ENCODE results near the gene RHBDD3. TPM values are rescaled to one million over a fixed set of nuclear protein-coding genes. Genes with fewer than 3 reads are reported as not detected.

The RHBDD3 gene
- total and polyA plus RNA-seq, 9 of the 15 experiments (the other 6 are each of a cell fraction or from before 2014, with no cell fraction given), result 0.32 to 35.6 (median 14.0) TPM

DNA sequence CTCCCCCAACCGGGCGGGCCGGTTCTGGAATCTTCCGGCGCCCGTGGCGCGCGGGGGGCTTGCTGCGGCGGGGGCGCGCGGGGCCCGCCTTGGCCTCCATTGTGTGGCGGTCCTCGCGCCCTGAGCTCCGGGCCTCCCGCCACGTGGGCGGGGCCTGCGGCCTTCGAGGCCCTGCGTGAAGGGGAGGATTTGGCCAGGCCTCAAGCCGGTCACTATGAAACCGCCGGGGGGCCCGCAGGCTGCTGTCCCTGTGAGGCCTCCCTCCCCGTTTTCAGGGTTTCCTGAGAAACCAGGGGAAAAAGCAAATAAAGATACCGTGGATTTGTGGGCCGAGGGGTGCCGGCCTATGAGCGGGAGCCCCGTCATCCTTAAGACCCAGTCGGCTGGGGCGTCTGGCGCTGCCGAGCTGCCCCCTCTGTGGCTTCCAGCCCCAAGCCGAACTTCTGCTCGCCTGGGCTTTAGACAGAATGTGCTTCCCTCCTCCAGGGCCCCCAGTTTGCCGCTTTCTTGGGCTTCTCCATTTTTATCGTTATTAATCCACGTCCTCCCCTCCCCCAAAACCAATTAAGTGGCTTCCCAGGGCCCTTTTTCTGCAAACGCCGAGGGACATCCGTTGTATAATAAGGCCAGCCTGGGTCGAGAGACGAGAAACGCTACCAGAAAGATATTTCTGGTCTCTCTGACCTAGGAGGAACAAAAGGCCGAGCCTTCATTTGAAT, 889 bp upstream of the RHBDD3 start (continued):
- TF ChIP-seq, protein P1, sequence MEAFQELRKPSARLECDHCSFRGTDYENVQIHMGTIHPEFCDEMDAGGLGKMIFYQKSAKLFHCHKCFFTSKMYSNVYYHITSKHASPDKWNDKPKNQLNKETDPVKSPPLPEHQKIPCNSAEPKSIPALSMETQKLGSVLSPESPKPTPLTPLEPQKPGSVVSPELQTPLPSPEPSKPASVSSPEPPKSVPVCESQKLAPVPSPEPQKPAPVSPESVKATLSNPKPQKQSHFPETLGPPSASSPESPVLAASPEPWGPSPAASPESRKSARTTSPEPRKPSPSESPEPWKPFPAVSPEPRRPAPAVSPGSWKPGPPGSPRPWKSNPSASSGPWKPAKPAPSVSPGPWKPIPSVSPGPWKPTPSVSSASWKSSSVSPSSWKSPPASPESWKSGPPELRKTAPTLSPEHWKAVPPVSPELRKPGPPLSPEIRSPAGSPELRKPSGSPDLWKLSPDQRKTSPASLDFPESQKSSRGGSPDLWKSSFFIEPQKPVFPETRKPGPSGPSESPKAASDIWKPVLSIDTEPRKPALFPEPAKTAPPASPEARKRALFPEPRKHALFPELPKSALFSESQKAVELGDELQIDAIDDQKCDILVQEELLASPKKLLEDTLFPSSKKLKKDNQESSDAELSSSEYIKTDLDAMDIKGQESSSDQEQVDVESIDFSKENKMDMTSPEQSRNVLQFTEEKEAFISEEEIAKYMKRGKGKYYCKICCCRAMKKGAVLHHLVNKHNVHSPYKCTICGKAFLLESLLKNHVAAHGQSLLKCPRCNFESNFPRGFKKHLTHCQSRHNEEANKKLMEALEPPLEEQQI (IDR thresholded peaks at IDR 0.05), result no peak
- 0 out of 2 replicates have a peak, but pooled peaks have one; percentile 34 for TF ChIP-seq NR3C1 (CRISPR knock-in tag; IDR thresholded peaks at IDR 0.05)
- no peak for TF ChIP-seq ZNF79 (CRISPR knock-in tag; IDR thresholded peaks at IDR 0.05; ENCODE audit: low read depth)
- no peak for TF ChIP-seq GABPB2 (CRISPR knock-in tag; conservative IDR thresholded peaks at IDR 0.05)
- TF ChIP-seq SMARCA5 (IDR thresholded peaks at IDR 0.05), result no peak
- TF ChIP-seq ZNF232 (CRISPR knock-in tag; IDR thresholded peaks at IDR 0.05), result 0 out of 2 replicates have a peak, but pooled peaks have one; percentile 50

GRCh38 chr22:29267462-29267857, 321 bp downstream of the RHBDD3 start:
- CTCF ChIA-PET (ENCODE audit: low intra/inter-chr PET ratio), result no interaction called here
- DNase-seq (ENCODE audit: extremely low read depth in 1 of 4, low spot score in 3 of 4) (no peak), FAIRE-seq (no peak), ATAC-seq (no peak)
- peaks cover 66% of the 10 kb centered on the region for H3K36me3 ChIP-seq (ENCODE audit: control insufficient read depth, insufficient read depth, low read length)
- H3K27me3 ChIP-seq (ENCODE audit: control insufficient read depth in 2 of 2, insufficient read depth in 2 of 2, low read length in 2 of 2), result no peaks in the 10 kb centered on the region
- H3K4me3 ChIP-seq, result peak overlapping the region; percentile 91
- H3K9me3 ChIP-seq (replicated peaks; ENCODE audit: control insufficient read depth, insufficient read depth, low read depth, low read length), result no peaks in the 10 kb centered on the region
- H3K4me2 ChIP-seq (ENCODE audit: insufficient read depth, low read length), result peak overlapping the region; percentile 96
- H3K9ac ChIP-seq (ENCODE audit: insufficient read depth in 1 of 2, low read depth in 2 of 2, low read length in 2 of 2), result peak overlapping the region; percentile 100
- peaks cover 24 to 31% of the 10 kb centered on the region in 2 experiments; a peak in 4 of 5 replicates for H3K4me1 ChIP-seq (replicated peaks in 1 of 2; ENCODE audit: control insufficient read depth in 2 of 2, insufficient read depth in 2 of 2, low read length in 2 of 2)
- TSS peak; percentile 67 for BruUV-seq (replicated peaks)
- peak overlapping the region; percentile 100 for H2AFZ ChIP-seq (ENCODE audit: low read depth, low read length)
- POLR2A ChIA-PET, result interaction anchor here (0.6 to 2.9 kb wide), 10 partner anchors 9 to 1917 kb away, joined by 3 to 10 read pairs (median 4); partner anchors contain the start of gene XBP1
- in situ Hi-C loops (cut with MboI), result no loop called here
- peaks cover 32% of the 10 kb centered on the region for H4K20me1 ChIP-seq (replicated peaks; ENCODE audit: control insufficient read depth, insufficient read depth, low read length)
- peaks cover 3% of the 10 kb centered on the region for H3K9me1 ChIP-seq (ENCODE audit: control insufficient read depth, insufficient read depth, low read length)
- H3K79me2 ChIP-seq (ENCODE audit: control insufficient read depth, insufficient read depth, low read length), result peaks cover 69% of the 10 kb centered on the region
- WGBS (ENCODE audit: insufficient coverage, low coverage, missing lambda C conversion rate), result 0% methylated on average over 21 of the region's 32 CpGs
- intact Hi-C loops (cut with micrococcal nuclease), result loop anchor here (10.0 kb wide), 1 partner anchor 383 kb away; the partner anchor contains the start of gene ZNRF3
- peak overlapping the region; percentile 100 for H3K27ac ChIP-seq (ENCODE audit: extremely low read depth, low read depth, low read length)
- 0 out of 4 replicates have a peak, but pooled peaks of 1 of the 2 experiments have one; percentile 43 for TF ChIP-seq HDAC1 (IDR thresholded peaks at IDR 0.05)
- TF ChIP-seq TCF15 (CRISPR knock-in tag; IDR thresholded peaks at IDR 0.05), result no peak
- 0 out of 2 replicates have a peak, but pooled peaks have one; percentile 15 for TF ChIP-seq ZNF232 (CRISPR knock-in tag; IDR thresholded peaks at IDR 0.05)
- TF ChIP-seq MYC (IDR thresholded peaks at IDR 0.05; ENCODE audit: low read depth, low read length), result no peak
- TF ChIP-seq MYC (CRISPR knock-in tag; IDR thresholded peaks at IDR 0.05; ENCODE audit: borderline replicate concordance, low read depth), result 0 out of 2 replicates have a peak, but pooled peaks have one; percentile 13
- TF ChIP-seq BRD4 (IDR thresholded peaks at IDR 0.05), result peak; percentile 6; the same call in 1 of the 2 replicates
- TF ChIP-seq BACH1 (tag; IDR thresholded peaks at IDR 0.05), result no peak
- TF ChIP-seq, protein P2, sequence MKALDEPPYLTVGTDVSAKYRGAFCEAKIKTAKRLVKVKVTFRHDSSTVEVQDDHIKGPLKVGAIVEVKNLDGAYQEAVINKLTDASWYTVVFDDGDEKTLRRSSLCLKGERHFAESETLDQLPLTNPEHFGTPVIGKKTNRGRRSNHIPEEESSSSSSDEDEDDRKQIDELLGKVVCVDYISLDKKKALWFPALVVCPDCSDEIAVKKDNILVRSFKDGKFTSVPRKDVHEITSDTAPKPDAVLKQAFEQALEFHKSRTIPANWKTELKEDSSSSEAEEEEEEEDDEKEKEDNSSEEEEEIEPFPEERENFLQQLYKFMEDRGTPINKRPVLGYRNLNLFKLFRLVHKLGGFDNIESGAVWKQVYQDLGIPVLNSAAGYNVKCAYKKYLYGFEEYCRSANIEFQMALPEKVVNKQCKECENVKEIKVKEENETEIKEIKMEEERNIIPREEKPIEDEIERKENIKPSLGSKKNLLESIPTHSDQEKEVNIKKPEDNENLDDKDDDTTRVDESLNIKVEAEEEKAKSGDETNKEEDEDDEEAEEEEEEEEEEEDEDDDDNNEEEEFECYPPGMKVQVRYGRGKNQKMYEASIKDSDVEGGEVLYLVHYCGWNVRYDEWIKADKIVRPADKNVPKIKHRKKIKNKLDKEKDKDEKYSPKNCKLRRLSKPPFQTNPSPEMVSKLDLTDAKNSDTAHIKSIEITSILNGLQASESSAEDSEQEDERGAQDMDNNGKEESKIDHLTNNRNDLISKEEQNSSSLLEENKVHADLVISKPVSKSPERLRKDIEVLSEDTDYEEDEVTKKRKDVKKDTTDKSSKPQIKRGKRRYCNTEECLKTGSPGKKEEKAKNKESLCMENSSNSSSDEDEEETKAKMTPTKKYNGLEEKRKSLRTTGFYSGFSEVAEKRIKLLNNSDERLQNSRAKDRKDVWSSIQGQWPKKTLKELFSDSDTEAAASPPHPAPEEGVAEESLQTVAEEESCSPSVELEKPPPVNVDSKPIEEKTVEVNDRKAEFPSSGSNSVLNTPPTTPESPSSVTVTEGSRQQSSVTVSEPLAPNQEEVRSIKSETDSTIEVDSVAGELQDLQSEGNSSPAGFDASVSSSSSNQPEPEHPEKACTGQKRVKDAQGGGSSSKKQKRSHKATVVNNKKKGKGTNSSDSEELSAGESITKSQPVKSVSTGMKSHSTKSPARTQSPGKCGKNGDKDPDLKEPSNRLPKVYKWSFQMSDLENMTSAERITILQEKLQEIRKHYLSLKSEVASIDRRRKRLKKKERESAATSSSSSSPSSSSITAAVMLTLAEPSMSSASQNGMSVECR (CRISPR knock-in tag; IDR thresholded peaks at IDR 0.05), result 0 out of 2 replicates have a peak, but pooled peaks have one; percentile 9

All from K562 (cell line).